GM19397 (cell line): ENCODE measurements around the gene CACNB2.

Experiments
- ATAC-seq: cut with Tn5 transposase; IDR thresholded peaks from one replicate; pipeline ENCODE4 v1.9.1; 2021; ENCODE audit warnings: mild to moderate bottlenecking, moderate library complexity; ENCODE audit not compliant: unreplicated experiment

The CACNB2 gene

DNA sequence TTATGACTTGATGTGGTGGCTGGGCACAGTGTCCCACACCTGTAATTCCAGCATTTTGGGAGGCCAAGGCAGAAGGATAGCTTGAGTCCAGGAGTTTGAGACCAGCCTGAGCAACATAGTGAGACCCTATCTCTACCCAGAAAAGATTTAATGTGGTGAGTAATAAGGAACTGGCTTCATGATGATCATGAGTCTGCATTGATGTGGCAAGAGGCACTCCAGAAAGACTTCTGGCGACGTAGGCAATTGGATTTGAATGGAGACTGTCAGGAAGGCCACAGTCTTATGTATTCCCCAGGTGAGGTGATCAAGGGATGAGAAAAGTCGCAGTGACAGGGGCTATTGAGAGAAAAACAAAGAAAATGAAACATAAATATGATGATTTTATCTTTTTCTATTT, 138.0 kb downstream of the CACNB2 start:
- no peak for ATAC-seq

DNA sequence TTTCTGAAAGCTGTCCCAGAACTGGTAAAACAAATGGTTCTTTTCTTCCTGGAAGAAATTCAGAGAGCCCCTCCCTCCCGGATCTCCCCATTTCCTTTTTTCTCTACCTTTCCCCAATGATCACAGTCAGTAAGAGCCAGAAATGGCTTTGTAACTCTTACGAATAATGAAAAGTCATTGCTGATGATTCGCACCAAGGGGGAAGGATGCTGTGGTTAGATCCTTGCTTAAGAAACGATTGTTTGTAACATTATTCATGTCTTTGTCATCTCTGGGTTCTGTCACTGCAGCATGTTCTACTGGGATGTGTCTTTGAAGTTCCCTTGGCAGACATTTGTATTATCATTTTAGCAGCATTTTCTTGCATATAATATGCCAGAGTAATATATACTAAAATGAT, 138.9 kb downstream of the CACNB2 start:
- ATAC-seq = no peak

DNA sequence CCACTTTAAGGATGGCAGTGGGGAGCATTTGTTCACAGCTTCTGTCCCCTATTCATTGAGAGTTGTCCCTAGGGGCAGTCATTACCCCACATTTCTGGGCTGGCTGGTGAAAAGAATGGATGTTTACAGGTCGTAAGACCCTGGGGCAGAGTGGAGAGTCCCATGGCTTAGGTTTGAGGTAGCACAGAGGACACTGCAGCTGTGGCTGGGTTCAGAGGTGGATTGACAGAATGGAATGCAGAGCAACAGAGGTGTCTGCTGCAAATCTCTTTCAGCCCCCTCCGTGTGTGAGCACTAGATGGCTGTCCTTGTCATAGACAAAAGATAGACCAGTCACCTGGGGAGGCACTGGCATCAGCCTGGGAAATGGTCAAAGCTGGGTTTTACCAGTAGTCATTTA, 141.9 kb downstream of the CACNB2 start:
- no peak for ATAC-seq

DNA sequence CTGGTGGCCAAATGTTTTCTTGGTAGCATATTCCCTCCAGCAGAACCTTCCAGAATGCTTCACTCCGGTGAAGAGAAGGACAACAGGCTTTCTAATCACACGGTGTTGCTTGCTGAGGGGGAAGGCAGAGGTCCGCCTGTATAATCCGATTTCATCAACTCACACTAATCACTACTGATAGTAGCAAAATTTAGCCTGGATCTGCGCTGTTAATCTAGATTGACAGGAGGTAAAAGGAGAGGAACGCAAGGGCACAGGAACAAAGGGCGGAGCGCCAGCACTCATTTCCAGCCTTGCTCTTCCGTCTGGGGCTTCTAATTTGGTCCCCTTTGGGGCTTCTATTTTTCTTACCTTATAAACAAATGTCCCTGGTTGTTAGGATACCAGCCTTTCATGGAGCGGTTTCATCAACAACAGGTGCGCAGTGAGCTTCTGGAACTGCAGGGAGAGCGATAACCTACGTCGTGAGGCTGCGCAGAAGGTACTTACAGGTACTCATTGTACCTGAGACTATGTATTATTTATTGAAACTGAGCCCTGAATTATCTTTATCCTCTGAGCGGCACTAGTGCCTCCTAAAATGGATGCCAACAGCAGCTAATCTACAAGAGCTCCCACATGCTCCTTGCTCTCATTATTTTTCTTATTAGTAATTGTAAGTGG, 150.6 kb downstream of the CACNB2 start:
- no peak for ATAC-seq

DNA sequence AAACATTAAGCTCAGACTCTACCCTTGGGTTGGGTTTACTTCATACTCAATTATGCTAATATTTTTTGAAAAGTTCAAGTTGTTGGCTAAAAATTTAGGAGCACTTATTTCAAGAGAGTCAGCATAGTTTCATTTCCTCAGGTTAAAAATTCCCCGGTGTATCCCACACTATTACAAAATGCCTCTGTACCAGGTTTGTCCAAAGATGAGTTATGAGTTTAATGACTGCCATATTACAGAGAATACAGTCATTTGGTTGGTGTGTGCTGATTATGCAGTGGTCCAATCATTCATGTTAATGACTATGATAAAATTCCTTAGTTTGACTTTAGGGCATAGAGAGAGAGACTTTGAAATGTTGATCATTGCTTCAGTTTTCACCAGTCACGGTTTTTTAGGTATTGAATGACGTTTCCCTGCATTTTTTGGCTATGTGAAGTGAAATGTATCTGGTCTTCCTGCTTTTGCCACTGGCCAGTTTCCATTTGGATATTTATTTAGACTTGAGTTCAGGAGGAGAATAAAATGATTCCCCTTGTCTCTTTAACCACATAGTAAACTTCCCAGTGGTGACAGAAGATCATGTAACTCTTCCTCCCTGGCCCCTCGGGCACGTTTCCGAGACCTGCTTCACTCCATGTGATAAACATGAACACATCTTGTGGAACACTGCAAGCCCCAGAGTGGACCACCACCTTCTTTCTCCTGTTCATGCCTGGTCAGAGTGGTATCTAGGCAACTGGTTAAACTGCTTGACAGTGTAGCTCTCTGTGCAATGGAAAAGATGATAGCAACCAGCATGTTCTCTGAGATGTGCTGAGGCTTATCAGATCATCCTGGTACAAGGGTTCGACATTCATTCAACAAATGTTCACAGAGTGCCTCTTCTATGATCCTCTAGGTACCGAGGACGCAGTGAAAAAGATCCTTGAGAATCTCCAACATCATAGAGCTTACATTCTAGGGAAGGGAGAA, 153.6 kb downstream of the CACNB2 start:
- no peak for ATAC-seq

DNA sequence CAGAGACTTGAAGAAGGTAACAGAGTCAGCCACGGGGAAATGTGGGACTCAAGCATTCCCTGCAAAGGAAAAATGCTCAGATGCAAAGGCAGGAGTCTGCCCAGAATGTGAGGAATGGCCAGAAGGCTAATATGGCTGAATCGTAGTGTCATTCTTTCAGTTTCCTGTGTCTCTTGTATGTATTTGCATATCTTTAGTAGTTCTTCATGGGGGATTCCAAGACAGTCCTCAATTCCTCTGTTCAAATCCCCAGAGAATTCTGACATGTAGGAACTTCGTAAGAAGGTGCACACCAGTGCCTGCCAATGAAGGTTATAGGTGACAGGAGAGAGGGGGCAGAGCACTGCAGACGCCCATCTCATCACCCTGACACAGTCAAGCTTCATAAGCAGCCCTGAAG, 154.4 kb downstream of the CACNB2 start:
- no peak for ATAC-seq

DNA sequence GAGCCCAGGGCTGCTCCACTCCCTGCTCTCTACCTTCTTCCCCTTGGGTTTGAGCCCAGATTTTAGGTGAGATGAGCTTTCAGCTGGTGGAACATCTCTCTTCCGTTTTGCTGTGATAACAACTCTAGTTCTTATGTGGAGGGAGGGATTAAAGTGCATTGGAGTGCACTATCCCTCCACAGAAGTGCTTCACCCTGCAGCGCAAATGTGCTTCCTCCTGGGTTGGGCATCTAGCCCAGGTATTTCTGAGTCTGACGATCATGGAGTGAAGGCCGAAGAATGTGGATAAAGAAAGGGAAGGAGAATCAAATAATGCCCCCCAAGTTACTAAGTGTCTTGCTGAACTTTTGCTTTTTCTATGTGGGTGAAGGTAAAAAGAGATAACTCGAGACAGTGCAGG, 157.4 kb downstream of the CACNB2 start:
- ATAC-seq = no peak

DNA sequence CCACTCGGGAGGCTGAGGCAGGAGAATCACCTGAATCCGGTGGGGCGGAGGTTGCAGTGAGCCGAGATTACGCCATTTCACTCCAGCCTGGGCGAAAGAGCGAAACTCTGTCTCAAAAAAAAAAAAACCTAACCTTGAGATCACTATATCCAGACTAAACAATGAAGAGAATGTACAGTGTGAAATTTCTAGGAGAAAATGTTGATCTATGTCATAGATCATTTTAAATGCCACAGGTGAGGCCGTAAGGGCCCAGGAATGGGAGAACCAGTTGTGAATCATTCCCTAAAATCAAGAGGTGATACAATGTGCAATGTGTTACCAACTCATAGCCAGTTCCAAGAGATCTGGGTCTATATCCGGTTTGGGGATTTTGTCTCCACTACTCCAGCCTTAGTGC, 158.0 kb downstream of the CACNB2 start:
- ATAC-seq = no peak

DNA sequence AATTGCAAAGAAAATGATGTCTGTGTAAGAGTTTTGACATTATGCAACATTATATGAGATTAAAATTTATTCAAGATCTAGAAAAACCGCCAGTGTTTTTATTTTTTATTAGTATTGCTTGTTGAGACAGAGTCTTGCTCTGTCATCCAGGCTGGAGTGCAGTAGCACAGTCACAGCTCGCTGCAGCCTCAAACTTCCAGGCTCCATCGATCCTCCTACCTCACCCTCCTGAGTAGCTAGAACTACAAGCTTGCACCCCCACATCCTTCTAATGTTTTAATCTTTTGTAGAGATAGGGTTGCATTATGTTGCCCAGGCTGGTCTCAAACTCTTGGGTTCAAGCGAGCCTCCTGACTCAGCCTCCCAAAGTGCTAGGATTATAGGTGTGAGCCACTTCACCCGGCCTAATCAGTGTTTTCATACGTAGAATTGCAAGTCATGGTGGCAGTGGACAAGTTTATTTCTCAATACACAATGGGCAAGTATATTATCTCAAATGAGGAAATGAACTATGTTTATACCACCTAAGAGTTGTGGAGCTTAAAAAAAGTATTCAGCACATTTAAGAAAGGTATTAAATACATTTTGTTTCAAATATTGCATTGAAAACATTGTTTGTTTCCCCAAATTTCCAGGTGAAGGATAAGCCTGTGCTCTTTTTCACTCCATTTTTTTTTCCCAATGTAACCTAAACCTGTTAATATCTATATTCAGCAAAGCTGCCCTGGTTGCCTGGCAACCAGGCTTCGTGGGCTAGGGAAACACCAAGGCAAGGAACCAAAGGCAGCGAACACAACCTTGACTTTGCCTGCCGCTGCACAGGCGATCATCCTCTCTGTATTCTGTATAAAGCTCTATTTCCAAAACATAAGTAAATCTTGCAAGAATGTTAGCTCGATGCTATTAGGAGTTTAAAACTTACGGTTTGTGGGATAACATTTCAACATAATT, 163.9 kb downstream of the CACNB2 start:
- ATAC-seq = no peak

DNA sequence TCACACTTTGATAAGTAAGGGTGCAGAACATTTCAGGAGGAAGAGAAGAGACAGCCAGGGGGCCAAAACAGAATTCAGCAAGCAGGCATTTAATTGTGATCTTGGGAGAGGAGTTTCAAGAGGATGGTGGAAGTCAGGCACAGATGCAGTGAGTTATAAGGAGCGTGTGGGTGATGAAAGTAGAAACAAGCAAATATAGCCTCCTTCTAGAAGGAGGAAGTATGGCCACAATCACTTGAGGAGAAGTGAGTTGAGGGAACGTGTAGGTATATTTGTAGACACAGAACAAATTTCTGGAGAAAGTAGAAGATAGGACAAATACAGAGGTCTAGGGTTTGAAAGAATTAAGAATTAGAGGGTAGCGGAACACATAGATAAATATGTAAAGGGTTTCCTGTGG, 165.8 kb downstream of the CACNB2 start:
- no peak for ATAC-seq

DNA sequence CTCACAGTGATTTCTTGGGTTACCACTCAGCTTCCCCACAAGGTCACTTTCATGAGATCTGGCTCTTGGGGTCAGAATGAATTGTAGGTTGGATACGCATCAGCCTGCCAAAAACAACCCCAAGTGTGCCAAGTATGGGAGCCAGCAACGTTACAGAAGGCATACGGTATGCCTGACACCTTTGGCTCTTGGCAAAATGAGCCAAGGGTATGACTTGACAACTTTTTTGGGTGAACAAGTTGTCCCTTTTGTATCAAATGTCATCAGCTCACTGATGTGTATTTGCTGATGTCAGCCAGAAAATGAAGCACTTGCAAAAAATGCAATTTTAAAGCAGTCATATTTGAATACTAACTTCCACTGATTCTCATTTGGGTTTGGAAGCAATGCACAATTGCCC, 168.4 kb downstream of the CACNB2 start:
- no peak for ATAC-seq

DNA sequence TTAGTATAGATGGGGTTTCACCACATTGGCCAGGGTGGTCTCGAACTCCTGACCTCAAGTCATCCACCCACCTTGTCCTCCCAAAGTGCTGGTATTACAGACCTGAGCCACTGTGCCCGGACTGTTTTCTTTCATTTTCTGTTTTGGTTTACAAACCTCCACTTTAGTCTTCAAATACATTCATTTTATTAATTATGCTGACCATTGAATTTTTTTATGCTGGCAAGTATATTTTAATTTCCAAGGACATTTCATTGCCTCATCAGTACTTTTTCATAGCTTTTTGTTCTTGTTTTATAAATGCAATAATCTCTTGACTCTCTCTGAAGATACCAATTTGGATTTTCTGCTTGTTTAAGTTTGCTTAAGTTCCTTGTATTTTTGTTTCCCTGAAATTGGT, 170.5 kb downstream of the CACNB2 start:
- no peak for ATAC-seq

DNA sequence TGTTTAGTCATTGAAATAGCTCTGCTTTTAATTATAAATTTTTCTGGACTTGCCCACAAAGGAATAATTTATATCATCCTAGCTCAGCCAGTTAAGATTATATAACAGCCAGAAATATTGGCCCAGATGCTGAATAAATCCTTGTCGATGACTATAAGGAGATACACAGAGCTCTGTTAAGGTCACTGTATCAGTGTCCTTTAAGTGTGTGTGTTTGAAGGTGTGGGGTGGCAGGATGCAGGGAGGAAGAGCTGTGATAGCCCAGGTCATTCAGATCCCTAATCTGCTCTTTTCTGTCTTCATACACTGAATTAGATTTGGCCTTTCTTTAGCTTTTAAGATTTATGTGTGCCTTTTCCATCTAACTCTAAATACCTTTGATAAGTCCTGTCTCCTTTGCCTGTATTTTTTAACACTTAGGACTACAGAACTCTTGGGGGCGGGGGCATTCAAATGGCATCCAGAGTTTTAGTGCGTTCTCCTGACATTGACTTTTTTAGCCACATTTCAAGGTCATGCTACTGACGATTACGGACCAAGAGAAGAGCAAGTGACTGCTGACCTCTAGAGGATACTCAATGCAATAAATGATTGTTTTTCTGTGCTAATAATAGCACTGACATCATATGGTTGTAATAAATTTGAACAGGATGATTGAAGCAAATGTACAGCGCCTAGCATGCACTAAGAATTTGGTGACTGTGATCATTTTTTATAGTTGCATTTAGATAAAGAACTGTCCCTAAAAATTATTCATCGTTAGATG, 172.3 kb downstream of the CACNB2 start:
- peak; percentile 83 for ATAC-seq

DNA sequence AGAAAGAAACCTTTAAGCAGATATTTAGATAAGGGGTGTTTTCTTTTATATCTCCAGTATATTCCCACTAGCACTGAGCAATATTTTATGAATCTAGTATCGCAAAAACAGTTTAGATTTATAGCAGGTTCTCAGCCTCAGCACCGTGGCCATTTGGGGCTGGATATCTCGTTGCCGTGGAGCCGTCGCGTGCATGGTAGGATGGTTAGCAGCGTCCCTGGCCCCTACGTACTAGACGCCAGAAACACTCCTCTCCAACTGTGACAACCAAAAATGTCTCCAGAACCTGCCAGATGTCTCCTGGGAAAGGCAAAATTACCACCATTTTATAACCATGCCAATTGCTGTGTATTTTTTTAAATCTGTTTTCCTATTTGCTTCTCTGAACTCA, 172.9 kb downstream of the CACNB2 start:
- ATAC-seq = no peak

DNA sequence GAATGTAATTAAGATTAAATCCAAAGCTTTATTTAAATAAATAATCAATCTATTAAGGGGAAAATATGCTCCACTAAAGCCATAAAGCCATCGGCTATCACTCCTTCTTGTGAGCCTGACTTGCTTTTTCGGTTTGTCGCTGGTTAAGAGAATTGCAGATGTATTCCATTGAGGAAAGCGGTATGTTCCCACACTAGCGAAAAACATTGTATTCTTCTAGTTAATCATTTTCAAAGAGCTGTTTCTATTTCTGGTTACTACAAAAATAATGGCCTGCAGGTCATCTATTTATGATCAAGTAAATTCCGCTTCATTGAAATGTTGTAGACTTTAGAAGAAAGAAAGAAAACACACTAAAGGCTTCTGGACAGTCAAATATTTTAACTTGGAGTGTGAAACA, 173.4 kb downstream of the CACNB2 start:
- ATAC-seq = no peak

DNA sequence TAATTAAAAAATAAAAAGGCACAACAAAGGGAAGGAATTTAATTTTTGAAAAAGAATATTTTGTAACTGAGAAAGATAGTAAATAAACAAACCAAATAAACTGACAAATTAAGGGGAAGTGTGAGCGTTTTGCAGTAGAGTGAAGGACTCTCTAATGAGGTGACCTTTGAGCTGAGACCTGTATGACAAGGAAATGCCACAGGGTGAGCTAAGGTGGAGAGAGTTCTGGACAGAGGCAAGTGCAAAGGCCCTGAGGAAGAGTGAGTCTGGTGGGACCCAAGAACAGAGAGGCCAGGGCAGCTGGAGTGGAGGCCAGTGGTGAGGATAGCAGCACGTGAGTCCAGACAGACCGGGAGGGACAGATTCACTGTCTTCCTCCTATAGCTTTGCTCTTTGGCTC, 179.4 kb downstream of the CACNB2 start:
- ATAC-seq = no peak

DNA sequence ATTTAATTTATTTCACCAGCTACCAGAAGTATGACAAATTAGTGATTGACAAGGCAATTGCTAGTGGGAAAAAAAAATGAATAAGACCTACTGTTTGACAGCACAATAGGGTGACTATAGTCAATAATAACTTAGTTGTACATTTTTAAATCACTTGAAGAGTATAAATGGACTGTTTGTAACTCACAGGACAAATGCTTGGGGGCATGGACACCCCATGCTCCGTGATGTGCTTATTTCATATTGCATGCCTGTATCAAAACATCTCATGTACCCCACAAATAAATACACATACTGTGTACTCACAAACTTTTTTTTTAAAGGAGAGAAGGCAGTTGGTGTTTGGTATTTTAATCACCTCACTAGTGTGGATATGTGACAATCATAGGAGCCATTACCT, 181.1 kb downstream of the CACNB2 start:
- no peak for ATAC-seq

DNA sequence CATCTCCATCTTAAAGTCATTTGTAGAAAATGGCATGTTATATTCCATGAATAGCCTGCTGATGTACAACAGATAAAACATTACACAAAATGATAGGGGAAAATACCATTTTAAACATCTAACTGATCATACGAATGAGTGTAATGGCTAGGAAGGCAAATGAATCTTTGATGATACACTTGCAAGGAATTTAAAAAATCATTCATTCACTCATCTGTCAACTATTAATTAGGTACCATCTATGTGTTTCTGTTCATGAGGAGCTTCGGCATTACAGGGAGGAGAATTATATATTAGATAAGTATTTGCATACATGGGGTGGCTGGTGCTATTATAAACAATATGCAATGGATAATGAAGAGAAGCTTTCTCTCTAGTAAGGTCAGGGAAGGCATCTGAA, 183.7 kb downstream of the CACNB2 start:
- ATAC-seq = no peak

DNA sequence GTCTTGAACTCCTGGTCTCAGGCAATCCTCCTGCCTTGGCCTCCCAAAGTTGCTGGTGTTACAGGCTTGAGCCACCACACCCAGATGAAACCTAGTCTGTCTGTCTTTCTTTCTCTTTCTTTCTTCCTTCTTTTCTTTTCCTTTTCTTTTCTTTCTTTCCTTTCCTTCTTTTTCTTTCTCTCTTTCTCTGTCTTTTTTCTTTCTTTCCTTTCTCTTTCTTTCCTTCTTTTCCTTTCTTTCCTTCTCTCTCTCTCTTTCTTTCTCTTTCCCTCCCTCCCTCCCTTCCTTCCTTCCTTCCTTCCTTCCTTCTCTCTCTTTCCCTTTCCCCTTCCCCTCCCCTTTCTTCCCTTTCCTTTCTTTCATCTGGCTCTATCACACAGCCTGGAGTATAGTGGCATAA, 185.2 kb downstream of the CACNB2 start:
- ATAC-seq = no peak

DNA sequence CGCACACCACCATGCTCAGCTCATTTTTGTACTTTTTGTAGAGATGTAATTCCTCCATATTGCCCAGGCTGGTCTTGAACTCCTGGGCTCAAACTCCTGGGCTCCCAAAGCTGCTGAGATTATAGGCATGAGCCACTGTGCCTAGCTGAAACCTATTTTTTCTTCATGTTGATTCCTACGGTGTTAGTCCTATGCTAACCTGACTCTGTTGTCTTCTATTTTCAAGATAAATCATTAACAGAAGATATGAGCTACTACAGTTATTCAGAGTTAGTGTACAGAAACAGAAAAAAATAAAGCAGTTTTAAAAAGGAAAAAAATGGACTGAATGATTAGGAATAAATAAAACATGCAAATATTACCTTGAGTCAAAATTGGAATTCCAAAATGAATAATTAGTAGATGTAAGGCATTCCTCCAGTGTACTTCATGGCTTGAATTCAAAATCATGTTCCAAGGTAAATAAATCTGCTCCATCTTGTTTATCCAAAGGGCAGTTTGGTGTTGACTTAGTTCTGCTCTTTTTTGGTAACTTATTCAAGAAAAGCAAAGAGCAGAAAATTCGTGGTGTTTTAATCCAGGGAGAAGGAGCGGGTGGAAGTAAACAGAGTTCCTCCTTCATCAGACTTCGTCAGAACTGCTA, 185.8 kb downstream of the CACNB2 start:
- ATAC-seq = no peak
